ENCODE results near the gene GRK3.

GRK3 gene

DNA sequence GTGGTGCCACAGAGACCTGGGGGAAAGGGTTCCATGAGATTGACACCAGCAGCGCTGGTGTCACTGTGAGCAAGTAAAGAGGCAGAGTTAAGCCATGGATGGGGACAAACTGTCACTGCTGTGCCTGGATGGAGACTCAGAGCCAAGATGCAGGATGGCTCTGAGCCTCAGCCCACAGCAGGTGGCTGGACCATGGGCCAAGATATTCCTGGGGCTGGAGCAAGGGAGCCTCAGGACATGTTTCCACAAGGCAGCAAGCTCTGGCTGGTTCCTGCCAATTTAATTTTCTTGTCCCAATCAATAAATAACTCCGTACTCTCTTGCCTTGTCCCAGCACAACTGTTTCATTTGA, 200.5 kb downstream of the GRK3 start:
- in situ Hi-C loops (cut with HindIII; ENCODE audit: low pct_unique_long_range_greater_than_20kb, low sequenced_read_pairs): no loop called here
- no peak for TF ChIP-seq JUND (IDR thresholded peaks at IDR 0.05; ENCODE audit: low read depth)
- no peak for DNase-seq (ENCODE audit: low read depth in 1 of 2, low spot score in 1 of 2)

- no peak for TF ChIP-seq JUND (IDR thresholded peaks at IDR 0.05; ENCODE audit: low read depth)
- in situ Hi-C loops (cut with HindIII; ENCODE audit: low pct_unique_long_range_greater_than_20kb, low sequenced_read_pairs): no loop called here
These were observed 201.3 kb downstream of the GRK3 start for GRCh38 chr22:25765801-25766200.

GRCh38 chr22:25766418-25766817, 201.9 kb downstream of the GRK3 start:
- no peak for DNase-seq (ENCODE audit: low read depth in 1 of 2, low spot score in 1 of 2)
- in situ Hi-C loops (cut with HindIII; ENCODE audit: low pct_unique_long_range_greater_than_20kb, low sequenced_read_pairs): no loop called here
- no peak for TF ChIP-seq JUND (IDR thresholded peaks at IDR 0.05; ENCODE audit: low read depth)

More at GRCh38 chr22:25765801-25766200, 201.3 kb downstream of the GRK3 start:
- no peak for DNase-seq (ENCODE audit: low read depth in 1 of 2, low spot score in 1 of 2)

DNA sequence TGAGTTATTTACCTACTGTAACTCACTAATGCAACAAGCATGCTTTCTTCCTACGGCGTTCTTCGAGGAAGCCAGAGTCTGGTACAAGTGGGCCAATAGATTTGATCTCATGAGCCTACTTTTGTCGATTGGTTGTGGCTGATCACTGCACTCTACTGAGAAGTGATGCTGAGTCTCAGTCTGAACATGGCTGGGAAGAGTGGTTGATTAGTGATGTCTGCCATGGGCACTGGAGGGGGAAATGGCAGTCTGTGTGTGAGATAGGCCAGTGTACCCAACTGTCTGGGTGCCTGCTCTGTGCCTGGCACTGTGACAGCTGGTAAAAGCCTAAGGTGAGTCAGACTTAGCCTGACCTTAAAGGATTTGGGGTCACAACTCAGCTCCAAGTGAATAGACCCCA, 205.9 kb downstream of the GRK3 start:
- DNase-seq (ENCODE audit: low read depth in 1 of 2, low spot score in 1 of 2): no peak
- in situ Hi-C loops (cut with HindIII; ENCODE audit: low pct_unique_long_range_greater_than_20kb, low sequenced_read_pairs): no loop called here
- no peak for TF ChIP-seq JUND (IDR thresholded peaks at IDR 0.05; ENCODE audit: low read depth)

GRCh38 chr22:25772288-25772687, 207.8 kb downstream of the GRK3 start:
- in situ Hi-C loops (cut with HindIII; ENCODE audit: low pct_unique_long_range_greater_than_20kb, low sequenced_read_pairs): no loop called here
- no peak for DNase-seq (ENCODE audit: low read depth in 1 of 2, low spot score in 1 of 2)
- TF ChIP-seq JUND (IDR thresholded peaks at IDR 0.05; ENCODE audit: low read depth): no peak

DNA sequence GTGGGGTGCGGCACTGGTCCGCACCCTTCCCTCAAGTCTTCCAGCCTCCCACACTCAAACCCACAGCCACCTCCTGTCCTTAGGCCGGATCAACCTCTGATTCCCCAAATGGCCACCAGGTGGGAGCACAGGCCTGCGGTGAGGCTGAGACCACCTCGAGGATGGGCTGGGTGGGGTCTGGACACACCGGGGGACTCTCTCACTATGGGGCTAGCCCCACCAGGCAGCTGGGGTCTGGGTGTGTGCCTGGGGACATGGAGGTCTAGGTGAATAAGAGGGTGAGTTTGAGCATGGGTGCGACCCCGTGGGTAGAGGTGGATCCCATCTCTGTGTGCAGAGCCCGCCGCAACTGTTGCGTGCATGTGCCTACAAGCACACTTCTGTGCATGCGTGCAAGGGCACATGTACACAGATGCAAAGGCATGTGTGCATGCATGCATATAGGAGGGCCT, 210.1 kb downstream of the GRK3 start:
- in situ Hi-C loops (cut with HindIII; ENCODE audit: low pct_unique_long_range_greater_than_20kb, low sequenced_read_pairs): no loop called here
- no peak for TF ChIP-seq JUND (IDR thresholded peaks at IDR 0.05; ENCODE audit: low read depth)

DNA sequence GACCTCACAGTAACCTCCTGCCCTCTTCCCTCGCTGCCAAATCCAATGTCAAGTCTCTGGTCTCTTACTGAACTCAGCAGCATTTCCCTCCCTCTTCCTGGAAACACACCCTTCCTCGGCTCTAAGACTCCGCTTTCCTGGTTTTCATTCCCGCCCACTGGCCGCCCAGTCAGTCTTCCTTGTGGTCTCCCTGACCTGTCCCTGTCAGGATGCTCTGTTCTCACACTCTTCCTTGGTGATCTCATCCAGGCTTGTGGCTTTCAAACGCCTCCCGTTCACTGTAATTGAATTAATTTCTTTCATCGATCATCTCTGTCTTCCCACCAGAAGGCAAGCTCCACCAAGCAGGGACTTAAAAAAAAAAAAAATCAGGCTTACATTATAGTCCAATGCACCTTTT, 211.1 kb downstream of the GRK3 start:
- in situ Hi-C loops (cut with HindIII; ENCODE audit: low pct_unique_long_range_greater_than_20kb, low sequenced_read_pairs): no loop called here
- TF ChIP-seq JUND (IDR thresholded peaks at IDR 0.05; ENCODE audit: low read depth): no peak

More for the DNA sequence above, 210.1 kb downstream of the GRK3 start:
- DNase-seq (ENCODE audit: low read depth in 1 of 2, low spot score in 1 of 2): no peak

GRCh38 chr22:25777411-25777810, 212.9 kb downstream of the GRK3 start:
- in situ Hi-C loops (cut with HindIII; ENCODE audit: low pct_unique_long_range_greater_than_20kb, low sequenced_read_pairs): no loop called here

More for the DNA sequence above, 211.1 kb downstream of the GRK3 start:
- no peak for DNase-seq (ENCODE audit: low read depth in 1 of 2, low spot score in 1 of 2)

DNA sequence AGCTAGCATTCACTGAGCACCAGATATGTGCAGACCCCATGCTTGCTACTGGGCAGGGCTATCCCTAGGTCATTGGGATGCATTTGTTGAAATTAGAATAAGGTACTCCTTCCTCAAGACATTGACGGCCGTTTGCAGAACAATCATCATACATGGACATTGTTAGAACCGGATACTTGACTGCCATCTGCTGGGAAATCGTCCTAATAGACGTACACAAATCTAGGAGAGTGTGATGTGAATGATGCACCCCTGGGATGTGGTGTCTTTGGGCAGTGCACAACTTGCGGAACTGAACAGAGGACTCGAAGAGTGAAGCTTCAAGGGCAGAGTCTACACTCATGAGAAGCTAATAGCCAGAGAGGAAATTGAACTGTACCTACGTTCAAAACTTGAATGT, 213.4 kb downstream of the GRK3 start:
- in situ Hi-C loops (cut with HindIII; ENCODE audit: low pct_unique_long_range_greater_than_20kb, low sequenced_read_pairs): no loop called here
- no peak for TF ChIP-seq JUND (IDR thresholded peaks at IDR 0.05; ENCODE audit: low read depth)
- peak; percentile 38 to 72 for DNase-seq (ENCODE audit: low read depth in 1 of 2, low spot score in 1 of 2)

More at GRCh38 chr22:25777411-25777810, 212.9 kb downstream of the GRK3 start:
- no peak for DNase-seq (ENCODE audit: low read depth in 1 of 2, low spot score in 1 of 2)
- no peak for TF ChIP-seq JUND (IDR thresholded peaks at IDR 0.05; ENCODE audit: low read depth)

All from T47D (cell line).